Putamen (tissue), 1 donor: ENCODE results near the gene DAGLA.

Source experiments
- DNase-seq: peaks from one replicate; pipeline ENCODE4 v3.0.0-alpha.2; 2016; ENCODE audit warnings: low spot score

DAGLA gene

DNA sequence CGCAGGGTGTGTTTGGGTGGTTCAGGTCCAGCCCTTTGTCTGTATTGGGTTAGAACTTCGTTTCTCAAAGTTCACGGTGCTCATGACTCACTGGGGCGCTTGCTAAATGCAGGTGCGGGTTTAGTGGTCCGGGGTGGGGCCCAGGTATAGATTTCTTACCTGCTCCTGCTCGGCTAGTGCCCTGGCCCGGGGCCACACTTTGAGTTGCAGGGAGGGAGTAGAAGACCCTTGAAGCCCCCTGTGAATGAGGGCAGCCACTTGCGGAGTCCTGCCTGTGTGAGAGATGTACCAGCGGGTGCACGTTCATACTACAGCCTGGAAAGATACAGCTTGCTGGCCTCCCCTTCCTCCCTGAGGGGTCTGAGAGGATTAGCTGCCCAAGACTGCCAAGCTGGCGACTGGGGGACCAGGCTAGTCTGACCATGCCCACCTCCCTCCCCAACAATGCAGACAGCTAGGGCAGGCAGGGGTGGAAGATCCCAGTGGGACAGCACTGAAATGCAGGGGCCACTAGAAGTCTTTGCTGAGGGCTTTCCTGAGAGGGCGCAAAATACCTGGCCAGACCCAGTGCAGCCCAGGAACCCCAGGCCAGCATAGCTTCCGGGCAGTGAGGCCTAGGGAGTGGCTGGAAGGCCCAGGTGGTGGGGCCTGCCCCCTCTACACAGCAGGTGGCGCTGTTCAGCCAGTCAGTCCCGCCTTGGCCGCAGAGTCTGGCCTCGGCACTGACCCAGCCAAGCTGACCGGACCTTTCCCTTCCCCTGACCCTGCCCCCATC, 67.2 kb downstream of the DAGLA start:
- peak; percentile 82 for DNase-seq

DNA sequence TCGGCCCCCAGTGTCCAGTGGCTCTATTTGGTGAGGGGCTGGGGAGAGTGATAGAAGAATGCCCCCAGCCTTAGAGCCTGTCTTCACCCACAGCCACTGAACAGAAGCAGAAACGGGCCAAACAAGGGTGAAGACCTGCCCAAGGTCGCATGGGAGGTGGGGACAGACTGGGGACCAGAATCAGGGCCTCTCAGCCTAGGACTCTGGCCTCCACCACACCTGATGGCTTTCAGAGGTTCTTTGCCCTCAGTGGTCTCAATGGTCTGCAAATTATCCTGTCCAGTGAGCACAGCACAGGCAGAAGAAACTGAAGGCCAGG, 67.7 kb downstream of the DAGLA start:
- no peak for DNase-seq

DNA sequence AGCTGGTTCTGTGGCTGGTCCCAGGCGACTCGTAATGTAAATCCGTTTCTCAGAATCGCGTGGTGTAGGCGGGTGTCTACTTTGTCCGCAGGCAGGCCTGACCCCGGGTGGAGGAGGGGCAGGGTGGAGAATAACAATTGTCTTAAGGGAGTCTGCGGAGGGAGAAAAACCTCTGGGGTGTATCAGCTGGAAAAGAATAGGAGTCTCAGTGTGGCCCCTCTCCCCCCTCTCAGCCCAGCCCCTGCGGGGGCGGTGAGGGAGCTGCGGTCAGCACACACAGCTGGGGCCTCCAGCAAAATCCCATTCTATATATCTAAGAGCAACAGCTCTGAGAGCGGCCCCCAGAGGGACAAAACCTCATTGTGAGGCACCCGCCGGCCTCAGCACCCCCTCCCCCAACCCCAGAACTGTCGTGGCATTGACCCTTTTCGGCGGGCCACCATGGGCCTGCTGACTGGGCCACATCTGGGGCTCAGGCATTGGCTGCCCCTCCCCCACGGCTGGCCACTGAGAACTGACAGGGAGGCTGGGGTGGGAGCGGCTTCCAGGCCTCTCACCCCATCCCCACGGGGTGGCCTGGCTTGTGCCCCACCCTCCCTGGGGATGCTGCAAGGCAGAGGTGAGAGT, 69.5 kb downstream of the DAGLA start:
- DNase-seq, result peak; percentile 97

DNA sequence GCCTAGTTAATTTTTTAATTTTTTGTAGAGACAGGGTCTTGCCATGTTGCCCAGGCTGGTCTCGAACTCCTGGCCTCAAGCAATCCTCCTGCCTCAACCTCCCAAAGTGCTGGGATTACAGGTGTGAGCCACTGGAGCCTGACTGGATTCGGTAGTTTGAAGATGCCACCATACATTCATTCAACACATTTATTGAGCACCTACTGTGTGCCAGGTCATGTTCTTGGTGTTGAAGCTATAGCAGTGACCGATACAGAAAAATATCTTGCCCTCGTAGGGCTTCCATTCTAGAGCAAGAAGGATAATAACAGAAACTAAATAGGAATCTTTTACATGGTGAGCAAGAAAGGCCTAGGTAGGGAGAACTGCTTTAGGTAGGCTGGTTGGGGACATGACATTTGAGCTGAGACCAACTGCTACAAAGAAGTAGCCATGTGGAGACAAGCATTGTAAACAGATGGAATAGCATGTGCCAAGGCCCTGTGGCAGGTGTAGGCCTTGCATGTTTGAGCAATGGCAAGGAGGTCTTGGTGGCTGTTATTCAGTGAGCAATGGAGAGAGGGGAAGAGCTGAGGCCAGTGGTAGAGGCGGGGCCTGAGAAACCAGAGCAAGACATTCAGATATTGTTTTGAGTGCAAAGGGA, 70.6 kb downstream of the DAGLA start:
- no peak for DNase-seq

DNA sequence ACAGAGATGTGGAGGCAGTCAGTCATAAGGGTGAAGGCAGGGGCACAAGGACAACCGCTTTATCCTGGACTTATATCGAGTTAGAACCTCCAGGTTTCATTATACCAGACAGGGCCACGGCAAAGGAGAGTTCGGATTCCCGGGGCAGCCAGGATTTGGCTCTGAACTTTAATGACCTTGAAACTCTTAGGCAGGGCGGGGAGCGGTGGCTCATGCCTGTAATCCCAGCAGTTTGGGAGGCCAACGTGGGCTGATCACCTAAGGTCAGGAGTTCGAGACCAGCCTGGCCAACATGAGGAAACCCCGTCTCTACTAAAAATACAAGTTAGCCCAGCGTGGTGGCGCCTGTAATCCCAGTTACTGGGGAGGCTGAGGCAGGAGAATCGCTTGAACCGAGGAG, 71.2 kb downstream of the DAGLA start:
- no peak for DNase-seq

DNA sequence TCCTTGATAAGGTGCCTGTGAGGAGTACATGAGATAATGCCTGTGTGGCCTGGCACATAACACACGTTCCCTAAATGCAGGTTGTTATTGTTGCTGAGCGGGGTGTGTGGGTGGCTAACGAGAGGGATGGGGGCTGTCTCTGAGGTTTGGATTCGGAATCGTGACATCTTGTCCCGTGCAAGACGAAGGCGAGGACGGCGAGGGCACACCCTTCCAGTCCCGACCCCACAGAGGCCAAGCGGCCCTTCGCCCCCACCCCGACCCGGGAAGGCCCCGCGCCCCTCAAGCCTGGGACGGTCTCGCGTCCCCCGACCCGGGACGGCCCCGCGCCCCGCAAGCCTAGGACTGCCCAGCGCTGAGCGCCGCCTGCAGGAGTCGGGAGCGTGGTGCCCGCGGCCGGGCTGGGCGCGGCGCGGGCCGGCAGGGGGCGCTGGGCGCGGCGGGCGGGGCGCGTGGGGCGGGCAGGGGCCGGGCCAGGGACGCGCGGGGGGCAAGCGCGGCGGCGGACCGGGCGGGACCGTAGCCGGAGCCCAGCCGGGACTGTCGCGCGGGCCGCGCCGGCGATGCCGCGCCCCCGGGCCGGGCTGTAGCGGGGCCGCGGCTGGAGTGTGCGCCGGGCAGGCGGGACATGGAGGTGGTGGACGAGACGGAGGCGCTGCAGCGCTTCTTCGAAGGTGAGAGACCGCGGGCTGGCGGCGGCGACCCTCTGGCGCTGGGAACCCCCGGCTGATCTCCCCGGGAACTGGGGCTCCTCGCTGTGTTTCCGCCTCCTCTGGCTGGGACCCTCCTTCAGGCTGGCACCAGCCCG, 72.1 kb downstream of the DAGLA start, which contains the start of gene MYRF:
TSS of gene MYRF (plus strand) at position 520 of the 808 bp plus-strand sequence. CDS start at position 629, 109 bp downstream.
- DNase-seq, result peak; percentile 70

DNA sequence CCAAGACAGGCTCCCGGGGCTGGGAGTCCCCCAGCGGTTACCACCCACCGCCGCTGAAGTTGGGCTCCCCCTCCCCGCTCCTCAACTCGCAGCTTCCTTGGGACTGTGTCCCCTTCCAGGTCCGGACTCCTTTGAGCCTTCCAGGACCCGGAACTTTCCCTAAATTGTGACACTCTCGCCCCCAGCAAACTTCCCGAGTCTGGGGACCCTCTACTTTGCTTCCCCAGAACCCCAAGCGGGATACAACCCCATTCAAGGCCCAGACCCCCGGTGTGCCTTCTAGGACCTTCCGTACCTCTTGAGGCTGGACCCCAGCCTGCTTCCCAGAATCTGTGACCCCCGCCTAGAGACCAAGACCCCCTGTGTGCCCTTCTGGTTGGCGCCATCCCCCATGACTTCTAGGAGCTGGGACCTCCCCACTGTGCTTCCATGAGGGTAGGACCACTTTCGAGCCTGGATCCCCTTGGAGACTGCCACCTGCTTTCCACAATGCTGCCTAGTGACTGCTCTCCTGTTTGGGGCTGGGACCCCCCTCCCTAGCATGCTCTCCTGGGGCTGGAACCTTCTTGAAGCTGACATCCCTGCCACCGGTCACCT, 72.8 kb downstream of the DAGLA start:
- DNase-seq, result no peak

DNA sequence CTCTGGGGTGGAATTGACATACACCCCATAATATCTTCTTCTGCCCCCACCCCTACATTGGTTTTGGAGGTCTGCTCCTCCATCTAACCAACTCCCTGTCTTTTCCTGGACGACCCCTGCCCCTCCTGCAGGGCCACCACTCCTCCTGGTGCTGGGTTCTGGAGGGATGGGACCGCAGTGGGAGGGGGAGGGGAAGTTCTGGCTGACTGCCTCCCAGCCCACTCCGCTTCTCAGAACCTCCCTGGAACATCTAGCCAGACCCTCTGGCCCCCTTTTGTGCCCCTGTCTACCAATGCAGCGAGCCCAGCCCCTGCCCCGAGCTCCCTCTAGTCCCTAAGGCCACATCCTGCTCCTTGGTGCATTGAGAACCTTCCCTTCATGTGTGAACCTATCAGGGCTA, 73.5 kb downstream of the DAGLA start:
- no peak for DNase-seq

DNA sequence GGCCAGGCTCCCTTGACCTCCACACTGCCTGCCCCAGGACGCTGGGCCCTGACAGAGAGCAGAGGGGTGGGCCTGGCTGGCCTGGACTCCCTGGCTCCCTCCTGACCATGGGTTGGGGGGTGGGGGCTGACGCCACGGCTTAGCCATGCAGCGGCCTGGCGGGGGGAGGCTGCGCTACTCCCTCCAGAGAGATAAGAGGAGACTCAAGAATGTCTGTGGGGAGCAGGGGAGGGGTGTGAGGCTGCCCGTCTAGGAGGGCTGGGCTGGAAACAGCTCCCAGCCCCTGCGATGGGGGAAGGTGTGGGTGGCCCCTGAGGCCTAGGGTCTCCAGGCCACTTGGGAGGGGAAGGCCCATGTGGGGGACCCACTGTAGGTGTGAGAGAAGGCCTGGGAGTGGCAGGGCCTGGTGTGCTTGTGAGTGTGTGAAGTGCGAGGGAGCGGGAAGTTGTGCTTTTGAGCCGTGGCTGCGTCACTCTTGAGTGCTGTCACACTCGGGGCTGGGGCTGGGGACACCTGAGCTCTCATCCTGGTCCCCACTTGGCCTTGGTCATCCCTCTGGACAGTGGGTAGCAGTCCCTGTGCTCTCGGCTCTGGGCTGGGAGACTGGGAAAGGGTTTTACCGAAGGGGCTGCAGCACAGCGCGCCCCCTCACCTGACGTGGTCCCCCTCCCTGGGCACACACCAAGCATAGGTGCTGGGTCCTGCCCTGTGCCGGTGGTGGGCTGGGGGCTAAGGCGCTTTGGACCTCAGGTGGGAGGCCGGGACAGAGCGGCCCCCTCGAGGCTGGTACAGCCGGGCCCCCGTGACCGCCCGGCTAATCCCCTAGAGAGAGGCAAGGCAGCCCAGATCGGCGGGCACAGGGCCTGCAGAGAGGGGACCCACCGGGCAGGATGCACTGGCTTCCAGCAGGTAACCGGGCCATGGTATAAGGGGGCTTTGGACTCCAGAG, 74.6 kb downstream of the DAGLA start:
- no peak for DNase-seq

DNA sequence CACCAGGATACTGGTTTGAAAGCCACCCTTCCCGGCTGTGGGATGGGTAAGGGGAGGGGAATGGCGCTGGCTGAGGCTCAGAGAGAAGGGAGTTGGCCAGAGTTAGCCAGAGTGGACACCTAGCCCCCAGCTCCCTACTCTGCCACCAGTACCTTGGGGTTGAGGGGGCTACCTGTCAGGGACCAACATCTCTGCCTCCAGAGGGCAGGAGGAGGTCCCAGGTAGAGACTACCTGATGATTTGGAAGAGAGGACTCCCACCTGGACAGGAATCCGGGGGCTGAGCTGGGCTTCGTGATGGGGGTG, 75.9 kb downstream of the DAGLA start:
- no peak for DNase-seq

DNA sequence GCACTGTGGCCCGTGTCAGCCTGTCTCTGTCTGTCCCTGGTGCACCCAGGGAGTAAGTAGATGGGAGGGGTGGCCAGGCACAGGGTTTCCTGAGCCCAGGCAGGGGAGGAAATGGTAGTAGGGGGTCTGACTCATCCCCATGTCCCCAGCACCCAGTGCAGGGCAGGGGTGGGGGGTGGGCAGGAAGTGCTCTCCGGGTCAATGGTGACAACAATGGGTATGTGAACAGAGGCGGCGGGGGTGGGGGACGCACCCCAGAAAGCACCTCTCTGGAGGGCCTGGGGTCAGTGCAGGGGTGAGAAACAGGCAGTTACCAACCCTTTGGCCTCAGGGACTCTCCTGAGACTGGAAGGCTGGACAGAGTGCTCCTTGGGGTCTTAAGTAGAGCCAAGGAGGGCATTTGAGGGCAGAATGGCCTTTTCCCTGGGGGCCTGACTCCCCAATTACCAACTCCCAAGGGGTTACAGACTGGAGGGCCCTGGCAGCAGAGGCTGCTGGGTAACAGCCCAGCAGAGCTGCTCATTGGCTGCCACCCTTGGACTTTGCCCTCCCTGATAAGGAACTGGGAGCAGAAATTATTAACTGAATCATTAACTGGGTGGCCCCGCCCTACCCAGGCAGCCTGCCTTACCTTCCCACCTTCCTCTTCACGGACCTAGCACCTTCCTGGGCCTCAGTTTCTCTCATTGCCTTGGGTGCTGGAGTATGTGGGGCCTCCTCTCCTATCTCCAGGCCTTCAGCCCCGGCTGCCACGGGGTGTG, 76.4 kb downstream of the DAGLA start:
- no peak for DNase-seq

DNA sequence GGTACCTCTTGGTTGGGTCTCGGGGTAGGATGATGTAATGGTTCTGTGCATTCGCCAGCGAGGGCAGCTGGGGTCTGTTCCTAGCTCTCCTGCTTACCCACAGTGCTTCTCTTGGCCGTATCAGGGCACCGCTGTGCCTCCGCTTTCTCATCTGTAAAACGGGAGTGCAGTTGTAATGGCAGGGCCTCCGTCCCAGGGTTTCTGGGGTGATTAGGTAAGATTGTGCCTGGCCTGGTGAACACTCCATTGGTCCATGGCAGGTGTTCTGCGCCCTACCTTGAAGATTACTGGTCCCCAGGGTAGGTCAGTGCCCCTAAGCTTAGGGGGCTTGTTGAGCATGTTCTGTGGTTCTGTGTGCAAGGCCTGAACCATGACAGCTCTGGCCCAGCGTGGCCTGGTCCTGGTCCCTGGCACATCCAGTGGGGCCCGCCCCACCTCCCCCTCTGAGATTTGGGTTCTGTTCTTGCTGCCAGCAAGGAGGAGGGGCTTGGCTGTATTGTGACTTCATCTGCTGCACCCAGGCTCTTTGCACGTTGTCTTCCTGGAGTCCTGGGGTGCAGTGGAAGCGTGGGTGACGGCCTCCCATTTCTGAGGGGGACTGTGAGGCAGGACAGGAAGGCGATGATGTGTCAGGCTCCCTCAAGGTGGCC, 77.1 kb downstream of the DAGLA start:
- DNase-seq, result peak; percentile 77

DNA sequence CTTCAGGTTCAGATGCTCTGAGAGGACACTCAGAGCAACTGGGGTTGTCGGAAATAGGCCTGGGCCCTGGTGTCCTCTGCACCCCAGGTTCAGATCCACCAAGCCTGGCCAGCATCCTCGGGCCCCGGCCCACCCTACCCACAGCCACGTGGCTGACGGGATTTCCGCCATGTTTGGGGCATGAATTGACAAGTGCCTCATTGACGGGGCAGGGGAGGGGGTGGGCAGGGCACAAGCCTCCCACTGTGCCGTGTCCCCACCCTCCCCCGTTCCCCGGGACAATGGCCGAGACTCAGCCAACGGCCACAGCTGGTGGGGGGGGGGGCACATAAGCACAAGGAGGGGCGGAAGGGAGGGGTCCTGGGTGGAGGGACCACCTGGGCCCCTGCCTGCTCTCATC, 80.8 kb downstream of the DAGLA start:
- DNase-seq, result peak; percentile 95

DNA sequence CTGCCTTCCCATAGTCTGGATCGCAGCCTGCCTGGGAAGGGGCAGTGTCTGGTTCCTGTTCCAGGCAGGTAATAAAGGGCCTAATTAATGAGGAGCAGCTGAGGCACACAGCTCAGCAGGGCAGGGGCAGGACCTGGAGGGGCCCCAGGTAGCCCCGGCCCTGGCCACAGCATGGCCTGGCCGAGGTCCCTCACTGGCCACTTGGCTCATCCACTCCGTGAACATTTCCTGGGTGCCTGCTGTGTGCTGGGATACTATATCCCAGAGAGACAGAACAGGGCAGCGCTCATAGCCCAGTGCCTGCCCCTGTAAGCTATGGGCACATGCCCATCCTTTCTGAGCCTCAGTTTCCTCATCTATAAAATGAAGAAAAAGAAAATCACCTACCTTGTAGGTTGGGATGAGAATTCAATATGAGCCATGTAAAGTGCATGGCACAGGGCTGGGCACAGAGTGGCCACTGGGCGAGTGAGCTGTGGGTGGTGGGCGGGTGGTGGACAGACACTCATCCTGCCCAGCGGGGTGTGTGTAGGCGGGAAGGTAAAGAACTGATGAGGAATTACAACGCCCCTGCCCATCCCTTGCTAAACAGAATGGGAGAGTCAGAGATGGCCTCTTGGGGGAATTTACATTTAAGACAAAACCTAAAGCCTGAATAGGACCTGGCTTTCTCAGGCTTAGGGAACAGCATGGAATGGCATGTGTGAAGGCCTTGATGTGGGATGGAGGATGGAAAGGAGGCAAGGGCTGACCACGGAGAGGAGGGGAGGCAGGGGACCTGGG, 81.4 kb downstream of the DAGLA start:
- DNase-seq, result no peak

DNA sequence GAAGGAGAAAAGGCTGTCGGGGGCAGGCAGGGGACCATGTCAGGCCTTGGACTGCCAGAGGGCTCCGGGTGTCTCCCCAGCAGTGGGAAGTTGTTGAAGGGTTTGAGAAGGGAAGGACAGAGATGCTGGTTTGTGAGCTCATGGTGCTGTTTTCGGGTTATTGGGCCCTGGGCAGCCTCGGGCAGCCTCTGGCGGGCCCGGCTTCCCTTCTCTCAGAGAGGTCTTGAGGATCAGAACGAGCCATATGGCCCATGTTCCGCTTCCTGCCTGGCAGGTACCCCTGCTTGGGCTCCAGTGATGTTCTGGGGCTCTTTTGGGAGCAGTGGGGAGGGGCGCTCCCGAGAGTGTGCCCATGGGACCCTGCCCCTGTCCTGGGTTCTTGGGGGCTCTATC, 82.0 kb downstream of the DAGLA start:
- no peak for DNase-seq

DNA sequence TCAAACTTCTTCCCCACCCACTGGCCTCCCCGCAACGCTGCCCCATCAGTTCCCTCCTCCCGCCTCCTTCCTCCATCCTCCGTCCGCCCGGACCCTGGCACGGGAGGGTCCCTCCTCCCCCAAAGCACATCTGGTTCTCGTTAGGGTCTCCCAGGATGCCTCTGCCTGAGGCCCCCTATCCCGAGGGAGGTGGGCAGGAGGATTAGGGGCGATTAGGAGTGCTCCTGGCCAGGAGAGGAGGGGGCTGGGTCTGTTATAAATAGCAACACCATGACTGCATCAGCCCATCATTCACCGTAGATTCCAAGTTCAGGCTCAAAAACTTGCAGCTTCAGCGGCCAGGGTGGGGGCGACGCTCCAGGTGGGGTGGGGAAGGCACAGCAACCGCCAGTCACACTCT, 82.6 kb downstream of the DAGLA start:
- no peak for DNase-seq

DNA sequence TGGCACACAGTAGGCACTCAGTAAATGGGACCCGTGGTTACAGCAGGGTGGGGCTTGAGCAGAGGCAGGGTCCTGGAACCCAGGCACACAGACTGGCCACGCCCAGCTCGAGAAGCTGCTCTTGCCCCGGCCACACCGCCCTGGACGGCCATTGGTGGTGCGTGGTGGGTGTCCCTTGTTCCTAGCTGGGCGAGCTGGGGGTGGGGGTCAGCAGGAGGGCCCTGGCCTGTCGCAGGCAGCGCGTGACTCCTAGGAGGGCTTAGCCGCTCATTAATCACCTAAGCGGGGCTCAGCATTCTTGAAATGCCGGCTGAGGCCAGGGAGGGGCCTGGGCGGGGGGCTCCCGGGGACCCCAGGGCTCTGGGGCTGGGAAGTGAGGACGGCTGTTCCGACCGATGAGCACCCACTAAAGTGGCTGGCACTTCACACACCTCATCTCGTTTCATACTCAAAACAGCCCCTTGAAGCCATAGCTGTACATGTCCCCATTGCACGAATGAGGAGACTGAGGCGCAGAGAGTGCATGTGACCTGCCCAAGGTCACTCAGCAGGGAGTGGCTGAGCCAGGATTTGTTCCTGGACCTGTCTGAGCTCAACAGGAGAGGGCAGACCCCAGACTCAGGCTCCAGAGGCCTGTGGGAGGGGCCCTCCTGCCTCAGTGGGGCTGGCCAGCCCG, 83.9 kb downstream of the DAGLA start:
- DNase-seq, result no peak

DNA sequence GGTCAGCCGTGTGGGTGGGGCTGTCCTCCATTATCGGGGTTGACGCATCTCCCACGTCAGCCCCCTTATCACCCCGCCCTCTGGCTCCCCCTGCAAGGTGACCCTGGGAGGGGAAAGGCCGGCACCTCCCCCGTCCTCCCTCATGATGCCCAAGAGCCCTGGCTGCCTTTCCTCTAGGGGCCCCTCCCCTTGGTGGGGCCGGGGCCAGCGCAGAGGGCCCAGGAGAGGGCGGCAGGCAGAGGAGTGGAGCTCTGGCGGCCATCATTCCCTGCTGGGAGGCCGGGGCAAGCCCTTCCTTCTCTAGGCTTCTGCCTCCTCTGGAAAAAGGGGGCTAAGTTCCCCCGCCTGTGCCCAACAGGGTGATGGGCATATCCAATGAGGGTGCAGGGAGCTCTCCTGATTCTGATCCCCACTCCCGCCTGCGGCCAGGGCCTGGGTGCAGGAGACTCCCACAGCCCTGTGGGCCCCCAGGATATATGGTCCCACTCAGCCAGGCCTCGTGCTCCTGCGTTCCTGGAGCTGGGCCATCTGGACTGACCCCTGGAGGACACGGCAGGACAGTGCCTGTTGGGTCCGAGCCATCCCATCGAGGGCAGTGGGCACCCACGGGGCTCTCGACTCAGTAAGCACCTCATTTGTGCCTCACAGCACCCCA, 84.5 kb downstream of the DAGLA start:
- DNase-seq, result no peak
